ENCODE measurements around the gene EXTL2. TPM values are rescaled to one million over a fixed set of nuclear protein-coding genes. Genes with fewer than 3 reads are reported as not detected.

EXTL2 gene
- total and polyA plus RNA-seq, 10 of the 15 experiments (the other 5 are each of a cell fraction or from before 2014, with no cell fraction given) = 10.2 to 51.1 (median 16.2) TPM

- H3K79me2 ChIP-seq (ENCODE audit: control insufficient read depth, insufficient read depth, low read length) = no peaks in the 10 kb centered on the region
- CTCF ChIA-PET = interaction anchor here (1.2 to 1.5 kb wide), 2 partner anchors 12 to 19 kb away, joined by 3 read pairs; partner anchors contain the start of gene EXTL2
- intact Hi-C loops (cut with micrococcal nuclease; ENCODE audit: unreplicated experiment) (no loop called here), in situ Hi-C loops (cut with MboI) (no loop called here)
- DNase-seq (ENCODE audit: low read depth, low spot score) (no peak), ATAC-seq (no peak), FAIRE-seq (no peak)
- H3K4me2 ChIP-seq (ENCODE audit: control insufficient read depth, insufficient read depth) = no peak overlapping the region
- H3K27me3 ChIP-seq (replicated peaks in 1 of 2; ENCODE audit: control insufficient read depth in 2 of 2, insufficient read depth in 2 of 2, low read length in 1 of 2) = no peaks in the 10 kb centered on the region
- H4K20me1 ChIP-seq (ENCODE audit: control insufficient read depth, insufficient read depth) = no peaks in the 10 kb centered on the region
- no TSS peak for BruUV-seq (replicated peaks)
- SMC1A ChIA-PET (ENCODE audit: uncharacterized antibody, unreplicated experiment) = interaction anchor here (0.7 to 2.0 kb wide), 4 partner anchors 12 to 1852 kb away, joined by 3 to 7 read pairs (median 3); partner anchors contain the start of gene EXTL2
- H3K4me1 ChIP-seq (ENCODE audit: control insufficient read depth, insufficient read depth, low read length) = no peaks in the 10 kb centered on the region
- RAD21 ChIA-PET (ENCODE audit: unreplicated experiment) = interaction anchor here (1.0 kb wide), 1 partner anchor 14 kb away, joined by 3 read pairs; no protein-coding TSS in a partner anchor
- no peak overlapping the region for H3K9ac ChIP-seq (ENCODE audit: control insufficient read depth, insufficient read depth, low read length)
- H3K27ac ChIP-seq (ENCODE audit: control insufficient read depth, insufficient read depth) = no peak overlapping the region
- H3K9me3 ChIP-seq (replicated peaks; ENCODE audit: control insufficient read depth, insufficient read depth, low read length) = no peaks in the 10 kb centered on the region
- TF ChIP-seq FOXK2 (IDR thresholded peaks at IDR 0.05) (no peak), SMAD1 (IDR thresholded peaks at IDR 0.05; ENCODE audit: low read depth, partially characterized antibody) (no peak), MTA2 (IDR thresholded peaks at IDR 0.05; ENCODE audit: low read depth) (no peak), ZNF207 (IDR thresholded peaks at IDR 0.05; ENCODE audit: borderline replicate concordance) (no peak), SUPT20H (IDR thresholded peaks at IDR 0.05; ENCODE audit: borderline replicate concordance, control insufficient read depth, low read depth, low read length) (no peak), ASH2L (IDR thresholded peaks at IDR 0.05; ENCODE audit: borderline replicate concordance, low read depth) (no peak), JUNB (IDR thresholded peaks at IDR 0.05) (no peak), KDM1A (IDR thresholded peaks at IDR 0.05; ENCODE audit: borderline replicate concordance) (no peak), FOS (IDR thresholded peaks at IDR 0.05; ENCODE audit: borderline replicate concordance, extremely low read depth, insufficient read length) (no peak), IKZF1 (conservative IDR thresholded peaks at IDR 0.05) (no peak), SMC3 (IDR thresholded peaks at IDR 0.05; ENCODE audit: borderline replicate concordance, low read length) (no peak), IRF5 (IDR thresholded peaks at IDR 0.05; ENCODE audit: borderline replicate concordance) (no peak), NR2C2 (IDR thresholded peaks at IDR 0.05; ENCODE audit: borderline replicate concordance, control insufficient read depth, insufficient read length, low read depth) (no peak)
- 47% methylated on average over 2 of the region's 2 CpGs for WGBS (ENCODE audit: insufficient coverage, insufficient replicate concordance, low lambda C conversion rate, missing lambda C conversion rate)
- no peak overlapping the region for H2AFZ ChIP-seq (ENCODE audit: control insufficient read depth, low read depth, low read length)
- 0 out of 4 replicates have a peak, but pooled peaks cover 0 to 3% of the 10 kb centered on the region in 2 experiments for H3K36me3 ChIP-seq (ENCODE audit: control insufficient read depth in 2 of 2, insufficient read depth in 2 of 2, low read length in 1 of 2)
- no peak overlapping the region for H3K4me3 ChIP-seq
- POLR2A ChIA-PET = no interaction called here
Observed at GRCh38 chr1:100882698-100883097, 11.9 kb downstream of the EXTL2 start.
